HepG2 (cell line): Measurements from ENCODE around the gene LCP2. TPM values are rescaled to one million over a fixed set of nuclear protein-coding genes. Genes with fewer than 3 reads are reported as not detected.

Experiments used
- ATAC-seq: fragments of 200-7000 bp; cut with Tn5 transposase; 3 replicates; pipeline ENCODE4 v1.9.1; 2020; ENCODE audit warnings: mild to moderate bottlenecking, moderate library complexity
- BruUV-seq: library from RNA; stranded (reverse); fragments of 400-500 nt; replicated peaks from 2 replicates; lab custom pipeline; 2021; lab: Mats Ljungman, UMichigan
- CTCF ChIA-PET: fragments of 300-600 bp; formaldehyde crosslinking; extraction: SDS; loops from one replicate; lab custom pipeline; 2021; ENCODE audit warnings: low total read pairs, inconsistent platforms, low intra/inter-chr PET ratio; lab: Yijun Ruan, JAX
- POLR2A ChIA-PET: fragments of 350-600 bp; sonication (Branson Sonifier 250); formaldehyde crosslinking; loops from one replicate; lab custom pipeline; 2020; ENCODE audit warnings: antibody characterized with exemption, inconsistent platforms; lab: Yijun Ruan, JAX
- DNase-seq: peaks from one replicate; pipeline ENCODE4 v3.0.0-alpha.2; 2015; ENCODE audit warnings: low spot score
- FAIRE-seq: peaks from 3 replicates; lab custom pipeline; 2011; peaks lifted over from hg19 to GRCh38; lab: Jason Lieb, UNC
- H2AFZ ChIP-seq: one replicate; pipeline ENCODE4 v1.6.1; 2011; ENCODE audit warnings: low read length, inconsistent platforms
- H3K27ac ChIP-seq: fragments of 300-600 bp; 3 replicates; pipeline ENCODE4 v1.8.0; 2011; ENCODE audit warnings: mixed run types, mild to moderate bottlenecking, mixed read lengths, low read length, inconsistent platforms; ENCODE audit not compliant: insufficient read depth; ENCODE audit errors: extremely low read length
- H3K27me3 ChIP-seq, 2 experiments: fragments of 200-600 bp in 1 of 2; 2 replicates in 1 of 2; 3 replicates in 1 of 2; pipeline versions ENCODE4 v1.6.0 to v1.8.0; 2011; ENCODE audit warnings: low read length in 2 of 2, mild to moderate bottlenecking in 2 of 2, moderate library complexity in 2 of 2, inconsistent platforms in 1 of 2; ENCODE audit not compliant: insufficient read depth in 2 of 2, control insufficient read depth in 1 of 2
- H3K36me3 ChIP-seq, 2 experiments: fragments of 200-600 bp in 1 of 2; replicated peaks in 1 of 2; 2 replicates in 1 of 2; 3 replicates in 1 of 2; pipeline versions ENCODE4 v1.5.1 to v1.8.0; 2011; ENCODE audit warnings: low read length in 2 of 2, inconsistent platforms in 1 of 2; ENCODE audit not compliant: insufficient read depth in 2 of 2, control insufficient read depth in 1 of 2
- H3K4me1 ChIP-seq: 2 replicates; pipeline ENCODE4 v1.5.1; 2012; ENCODE audit warnings: low read length, inconsistent platforms; ENCODE audit not compliant: insufficient read depth
- H3K4me2 ChIP-seq: 2 replicates; pipeline ENCODE4 v1.6.0; 2011; ENCODE audit warnings: low read depth, low read length, inconsistent platforms
- H3K4me3 ChIP-seq, 3 experiments: fragments of 200-600 bp in 1 of 3; sonication (generic), shearing (Covaris generic) in 1 of 3; replicated peaks in 1 of 3; 2 replicates each; pipeline ENCODE4 v1.5.1; 2011 to 2016; ENCODE audit warnings: low read length in 3 of 3, inconsistent platforms in 2 of 3, low read depth in 2 of 3, mild to moderate bottlenecking in 2 of 3, control low read depth in 1 of 3, mixed read lengths in 1 of 3; ENCODE audit not compliant: insufficient read depth in 1 of 3
- H3K79me2 ChIP-seq: one replicate; pipeline ENCODE4 v1.6.1; 2011; ENCODE audit warnings: low read length, inconsistent platforms; ENCODE audit not compliant: insufficient read depth
- H3K9ac ChIP-seq: 2 replicates; pipeline ENCODE4 v1.6.0; 2011; ENCODE audit warnings: mild to moderate bottlenecking, low read depth, low read length, inconsistent platforms; ENCODE audit not compliant: insufficient read depth
- H3K9me3 ChIP-seq: 2 replicates; pipeline ENCODE4 v1.5.1; 2012; ENCODE audit warnings: mild to moderate bottlenecking, low read length
- H4K20me1 ChIP-seq: 2 replicates; pipeline ENCODE4 v1.6.0; 2011; ENCODE audit warnings: inconsistent platforms, mild to moderate bottlenecking, low read length, moderate library complexity; ENCODE audit not compliant: insufficient read depth
- DRAP1 ChIP-seq: IDR thresholded peaks from 2 replicates; pipeline ENCODE4 v1.6.1; 2016; ENCODE audit warnings: missing genetic modification reagents, missing compliant biosample characterization
- GATA4 ChIP-seq: sonication (generic); IDR thresholded peaks from 2 replicates; pipeline ENCODE4 v1.6.1; 2016; ENCODE audit warnings: antibody characterized with exemption, low read depth, borderline replicate concordance
- MEIS2 ChIP-seq: sonication (generic); formaldehyde crosslinking; IDR thresholded peaks from 2 replicates; pipeline ENCODE4 v1.9.0; 2021; ENCODE audit warnings: mild to moderate bottlenecking, missing genetic modification reagents
- NCOR1 ChIP-seq: fragments of 200-600 bp; sonication (generic); IDR thresholded peaks from 2 replicates; pipeline ENCODE4 v1.7.0; 2017; ENCODE audit warnings: antibody characterized with exemption, low read length, borderline replicate concordance
- SAP130 ChIP-seq: IDR thresholded peaks from 2 replicates; pipeline ENCODE4 v1.6.1; 2016; ENCODE audit warnings: low read depth
- SOX13 ChIP-seq, 3 experiments: fragments of 450-650 bp in 1 of 3; sonication (generic) in 1 of 3; formaldehyde crosslinking in 1 of 3; IDR thresholded peaks in 2 of 3; conservative IDR thresholded peaks in 1 of 3; 2 replicates each; pipeline versions ENCODE4 v1.5.0 to v1.6.1; 2016 to 2020; ENCODE audit warnings: antibody characterized with exemption in 1 of 3, mild to moderate bottlenecking in 1 of 3, missing compliant biosample characterization in 1 of 3, missing genetic modification reagents in 1 of 3, moderate library complexity in 1 of 3
- ZEB1 ChIP-seq: IDR thresholded peaks from 2 replicates; pipeline ENCODE4 v1.6.1; 2012; ENCODE audit warnings: mild to moderate bottlenecking, low read depth, inconsistent platforms; ENCODE audit not compliant: insufficient replicate concordance
- ZNF160 ChIP-seq: sonication (generic); formaldehyde crosslinking; IDR thresholded peaks from 2 replicates; pipeline ENCODE4 v1.8.0; 2022; ENCODE audit warnings: mild to moderate bottlenecking, inconsistent platforms, missing genetic modification reagents
- ZNF446 ChIP-seq: sonication (generic); formaldehyde crosslinking; IDR thresholded peaks from 2 replicates; pipeline ENCODE4 v1.5.0; 2020; ENCODE audit warnings: mild to moderate bottlenecking, missing genetic modification reagents
- ZNF546 ChIP-seq: sonication (generic); formaldehyde crosslinking; conservative IDR thresholded peaks from 2 replicates; pipeline ENCODE4 v1.8.1; 2023; ENCODE audit warnings: mild to moderate bottlenecking, missing genetic modification reagents
- ZNF878 ChIP-seq: sonication (generic); formaldehyde crosslinking; IDR thresholded peaks from 2 replicates; pipeline ENCODE4 v1.8.1; 2023; ENCODE audit warnings: mild to moderate bottlenecking, missing genetic modification reagents, moderate library complexity
- ZSCAN22 ChIP-seq: sonication (generic); formaldehyde crosslinking; IDR thresholded peaks from 2 replicates; pipeline ENCODE4 v1.4.0; 2020; ENCODE audit warnings: mild to moderate bottlenecking, missing genetic modification reagents
- WGBS: methylation state at CpG from one replicate; pipeline ENCODE4 v1.1.6; 2017; ENCODE audit warnings: low lambda C conversion rate; 5-methylcytosine and 5-hydroxymethylcytosine counted together
- in situ Hi-C: cut with HindIII; loops from 2 replicates; pipeline ENCODE4 v1.10.0; 2017; ENCODE audit warnings: low pct_unique_long_range_greater_than_20kb; ENCODE audit not compliant: extremely low pct_ligation_motif_present
- intact Hi-C: fragments of 100-400 bp; cut with micrococcal nuclease; formaldehyde crosslinking; loops from one replicate; pipeline ENCODE4 v1.10.0; 2022; ENCODE audit not compliant: unreplicated experiment
- polyA plus RNA-seq, 8 experiments: library from polyadenylated mRNA; depleted of rRNA in 3 of 8; stranded (reverse) in 7 of 8; unstranded in 1 of 8; fragments of >200 nt; fragmentation: Illumina TruSeq in 4 of 8; extraction: Trizol in 4 of 8; gene quantifications; 2 replicates each; pipeline versions ENCODE4 v1.2.1 to v1.2.3, GENCODE V29; 2011 to 2016; ENCODE audit warnings: low read depth in 4 of 8, missing spikeins in 1 of 8, mixed read lengths in 1 of 8; ENCODE audit not compliant: insufficient read depth in 1 of 8
- total RNA-seq, 5 experiments: library from RNA; depleted of rRNA; stranded (reverse); fragments of >200 nt; fragmentation: Illumina TruSeq; extraction: Trizol; gene quantifications; 2 replicates each; pipeline ENCODE4 v1.2.3, GENCODE V29; 2016; ENCODE audit warnings: low read depth in 1 of 5
- TF ChIP-seq, protein P1 (sequence below): fragments of 450-650 bp; IDR thresholded peaks from 2 replicates; pipeline ENCODE4 v1.6.1; 2017
- TF ChIP-seq, protein P2 (sequence below): sonication (generic); formaldehyde crosslinking; IDR thresholded peaks from 2 replicates; pipeline ENCODE4 v1.5.1; 2020; ENCODE audit warnings: mild to moderate bottlenecking, missing genetic modification reagents, borderline replicate concordance
- TF ChIP-seq, protein P3 (sequence below): sonication (generic); formaldehyde crosslinking; IDR thresholded peaks from 2 replicates; pipeline ENCODE4 v1.4.0; 2020; ENCODE audit warnings: missing genetic modification reagents
- TF ChIP-seq, protein P4 (sequence below): sonication (generic); formaldehyde crosslinking; IDR thresholded peaks from 2 replicates; pipeline ENCODE4 v1.8.1; 2022; ENCODE audit warnings: mild to moderate bottlenecking, missing genetic modification reagents

Gene LCP2
- total and polyA plus RNA-seq, 2 of the 13 experiments (the other 11 are each of a cell fraction or from before 2014, with no cell fraction given) = not detected

- TF ChIP-seq DRAP1 = no peak
- TF ChIP-seq, all 625 proteins: peak for 0
Observed at GRCh38 chr5:170269579-170269978, 28.0 kb downstream of the LCP2 start (continued).

GRCh38 chr5:170268884-170269283, 28.7 kb downstream of the LCP2 start:
- H3K9me3 ChIP-seq = no peaks in the 10 kb centered on the region
- no peaks in the 10 kb centered on the region for H4K20me1 ChIP-seq
- WGBS = 0% methylated on average over 3 of the region's 3 CpGs

More at GRCh38 chr5:170268884-170269283, 28.7 kb downstream of the LCP2 start:
- DNase-seq = no peak
- in situ Hi-C loops = loop anchor here (10.0 kb wide), 1 partner anchor 136 kb away; no protein-coding TSS in a partner anchor
- TF ChIP-seq ZEB1 = no peak
- TF ChIP-seq ZNF160 = no peak
- TF ChIP-seq, protein P1, sequence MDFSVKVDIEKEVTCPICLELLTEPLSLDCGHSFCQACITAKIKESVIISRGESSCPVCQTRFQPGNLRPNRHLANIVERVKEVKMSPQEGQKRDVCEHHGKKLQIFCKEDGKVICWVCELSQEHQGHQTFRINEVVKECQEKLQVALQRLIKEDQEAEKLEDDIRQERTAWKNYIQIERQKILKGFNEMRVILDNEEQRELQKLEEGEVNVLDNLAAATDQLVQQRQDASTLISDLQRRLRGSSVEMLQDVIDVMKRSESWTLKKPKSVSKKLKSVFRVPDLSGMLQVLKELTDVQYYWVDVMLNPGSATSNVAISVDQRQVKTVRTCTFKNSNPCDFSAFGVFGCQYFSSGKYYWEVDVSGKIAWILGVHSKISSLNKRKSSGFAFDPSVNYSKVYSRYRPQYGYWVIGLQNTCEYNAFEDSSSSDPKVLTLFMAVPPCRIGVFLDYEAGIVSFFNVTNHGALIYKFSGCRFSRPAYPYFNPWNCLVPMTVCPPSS = no peak
- no peak for TF ChIP-seq ZNF546 (CRISPR knock-in tag)
- TF ChIP-seq MEIS2 = no peak
- TF ChIP-seq NCOR1 = no peak
- TF ChIP-seq ZNF878 (CRISPR knock-in tag) = no peak
- TF ChIP-seq, protein P2, sequence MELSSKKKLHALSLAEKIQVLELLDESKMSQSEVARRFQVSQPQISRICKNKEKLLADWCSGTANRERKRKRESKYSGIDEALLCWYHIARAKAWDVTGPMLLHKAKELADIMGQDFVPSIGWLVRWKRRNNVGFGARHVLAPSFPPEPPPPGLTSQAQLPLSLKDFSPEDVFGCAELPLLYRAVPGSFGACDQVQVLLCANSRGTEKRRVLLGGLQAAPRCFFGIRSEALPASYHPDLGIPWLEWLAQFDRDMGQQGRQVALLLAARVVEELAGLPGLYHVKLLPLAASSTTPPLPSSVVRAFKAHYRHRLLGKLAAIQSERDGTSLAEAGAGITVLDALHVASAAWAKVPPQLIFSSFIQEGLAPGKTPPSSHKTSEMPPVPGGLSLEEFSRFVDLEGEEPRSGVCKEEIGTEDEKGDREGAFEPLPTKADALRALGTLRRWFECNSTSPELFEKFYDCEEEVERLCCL (CRISPR knock-in tag) = no peak
- no peak for TF ChIP-seq ZNF446
- TF ChIP-seq SAP130 (CRISPR knock-in tag) = no peak
- TF ChIP-seq, protein P3, sequence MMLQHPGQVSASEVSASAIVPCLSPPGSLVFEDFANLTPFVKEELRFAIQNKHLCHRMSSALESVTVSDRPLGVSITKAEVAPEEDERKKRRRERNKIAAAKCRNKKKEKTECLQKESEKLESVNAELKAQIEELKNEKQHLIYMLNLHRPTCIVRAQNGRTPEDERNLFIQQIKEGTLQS (CRISPR knock-in tag) = no peak
- TF ChIP-seq, protein P4, sequence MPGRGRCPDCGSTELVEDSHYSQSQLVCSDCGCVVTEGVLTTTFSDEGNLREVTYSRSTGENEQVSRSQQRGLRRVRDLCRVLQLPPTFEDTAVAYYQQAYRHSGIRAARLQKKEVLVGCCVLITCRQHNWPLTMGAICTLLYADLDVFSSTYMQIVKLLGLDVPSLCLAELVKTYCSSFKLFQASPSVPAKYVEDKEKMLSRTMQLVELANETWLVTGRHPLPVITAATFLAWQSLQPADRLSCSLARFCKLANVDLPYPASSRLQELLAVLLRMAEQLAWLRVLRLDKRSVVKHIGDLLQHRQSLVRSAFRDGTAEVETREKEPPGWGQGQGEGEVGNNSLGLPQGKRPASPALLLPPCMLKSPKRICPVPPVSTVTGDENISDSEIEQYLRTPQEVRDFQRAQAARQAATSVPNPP (CRISPR knock-in tag) = no peak
- no peak for TF ChIP-seq GATA4
- no peak for TF ChIP-seq SOX13 (IDR thresholded peaks at IDR 0.05)
- no peak for TF ChIP-seq SOX13 (CRISPR knock-in tag; conservative IDR thresholded peaks at IDR 0.05 in 1 of 2, IDR thresholded peaks at IDR 0.05 in 1 of 2)
- no peak for TF ChIP-seq ZSCAN22
- intact Hi-C loops = loop anchor here (2.0 to 5.0 kb wide), 2 partner anchors 152 to 353 kb away; no protein-coding TSS in a partner anchor
- Histone ChIP-seq H3K79me2 (no peaks in the 10 kb centered on the region), H3K4me2 (no peak overlapping the region), H3K36me3 (no peaks in the 10 kb centered on the region), H3K4me1 (no peaks in the 10 kb centered on the region), H3K4me3 (no peak overlapping the region), H3K27ac (no peak overlapping the region), H3K9ac (no peak overlapping the region), H2AFZ (no peak overlapping the region), H3K27me3 (peaks cover 1 to 15% of the 10 kb centered on the region in 2 experiments; a peak in 2 of 5 replicates)
- no peak for ATAC-seq
- no peak for FAIRE-seq
- no TSS peak for BruUV-seq
- POLR2A ChIA-PET = no interaction called here
- CTCF ChIA-PET = no interaction called here
